ENCODE results near the gene CLDN1.

CLDN1 gene

GRCh38 chr3:190361791-190362190 is 39.5 kb upstream of the CLDN1 start:
- TF ChIP-seq ZFX (IDR thresholded peaks at IDR 0.05; ENCODE audit: borderline replicate concordance) (no peak), CTCF (IDR thresholded peaks at IDR 0.05) (no peak)
- H3K27ac ChIP-seq = no peak overlapping the region

- no peak overlapping the region for H3K27ac ChIP-seq
- no peak for TF ChIP-seq ZFX (IDR thresholded peaks at IDR 0.05; ENCODE audit: borderline replicate concordance)
- TF ChIP-seq CTCF (IDR thresholded peaks at IDR 0.05) = no peak
These were observed 38.0 kb upstream of the CLDN1 start for GRCh38 chr3:190360228-190360627.

GRCh38 chr3:190359813-190360212 is 37.6 kb upstream of the CLDN1 start:
- no peak overlapping the region for H3K27ac ChIP-seq
- TF ChIP-seq ZFX (IDR thresholded peaks at IDR 0.05; ENCODE audit: borderline replicate concordance) = no peak
- TF ChIP-seq CTCF (IDR thresholded peaks at IDR 0.05) = no peak

- no peak for TF ChIP-seq ZFX (IDR thresholded peaks at IDR 0.05; ENCODE audit: borderline replicate concordance)
- no peak for TF ChIP-seq CTCF (IDR thresholded peaks at IDR 0.05)
- H3K27ac ChIP-seq = no peak overlapping the region
These were observed 35.2 kb upstream of the CLDN1 start for GRCh38 chr3:190357468-190357867.

- no peak overlapping the region for H3K27ac ChIP-seq
- no peak for TF ChIP-seq CTCF (IDR thresholded peaks at IDR 0.05)
- no peak for TF ChIP-seq ZFX (IDR thresholded peaks at IDR 0.05; ENCODE audit: borderline replicate concordance)
These were observed 34.0 kb upstream of the CLDN1 start for GRCh38 chr3:190356246-190356645.

GRCh38 chr3:190352861-190353457 is 30.7 kb upstream of the CLDN1 start:
- H3K27ac ChIP-seq = no peak overlapping the region
- TF ChIP-seq ZFX (IDR thresholded peaks at IDR 0.05; ENCODE audit: borderline replicate concordance) = no peak
- TF ChIP-seq CTCF (IDR thresholded peaks at IDR 0.05) = no peak

GRCh38 chr3:190346541-190346940 is 24.3 kb upstream of the CLDN1 start:
- TF ChIP-seq CTCF (IDR thresholded peaks at IDR 0.05) (no peak), ZFX (IDR thresholded peaks at IDR 0.05; ENCODE audit: borderline replicate concordance) (no peak)
- H3K27ac ChIP-seq = no peak overlapping the region
